ENCODE results near the gene INAFM2.

GRCh38 chr15:40303576-40303975 is 19.9 kb upstream of the INAFM2 start:
- TF ChIP-seq ELF4 (IDR thresholded peaks at IDR 0.05): no peak
- no peak for TF ChIP-seq SP1 (IDR thresholded peaks at IDR 0.05)
- no peak for TF ChIP-seq FOXK2 (IDR thresholded peaks at IDR 0.05)
- no peak for TF ChIP-seq ARNT (IDR thresholded peaks at IDR 0.05)
- no peak for TF ChIP-seq NFRKB (IDR thresholded peaks at IDR 0.05)
- TF ChIP-seq CTBP1 (IDR thresholded peaks at IDR 0.05; ENCODE audit: borderline replicate concordance): no peak
- no peak for TF ChIP-seq FOXM1 (IDR thresholded peaks at IDR 0.05; ENCODE audit: borderline replicate concordance)

Data from HEK293T (cell line).